GM19025 (cell line): ENCODE data around the gene PIP5K1A.
"Not testable (repeated sequence)": the region's sequence is repeated elsewhere in the genome, so short reads cannot be mapped to it uniquely, and the experiment has no call there.

Source experiments
- ATAC-seq: cut with Tn5 transposase; IDR thresholded peaks from one replicate; pipeline ENCODE4 v1.9.1; 2021; ENCODE audit warnings: mild to moderate bottlenecking, low read depth, moderate library complexity; ENCODE audit not compliant: unreplicated experiment

Gene PIP5K1A

GRCh38 chr1:151198254-151199127, at the start of gene PIP5K1A:
Gene PIP5K1A, plus strand, starts transcription at chr1:151198552. Its CDS starts 445 bp downstream, at chr1:151198997.
- ATAC-seq, result peak; percentile 82

- peak; percentile 49 for ATAC-seq
These were observed 41.9 kb upstream of the PIP5K1A start, which contains the start of gene TNFAIP8L2 for GRCh38 chr1:151156515-151156819. Gene TNFAIP8L2, plus strand, starts transcription at chr1:151156649. Its CDS starts 2,049 bp downstream, at chr1:151158698.

- no peak for ATAC-seq
These were observed 41.3 kb upstream of the PIP5K1A start for GRCh38 chr1:151157067-151157531.

GRCh38 chr1:151158326-151158725, 40.0 kb upstream of the PIP5K1A start:
- no peak for ATAC-seq

GRCh38 chr1:151158751-151159251, 39.6 kb upstream of the PIP5K1A start:
- ATAC-seq, result no peak

- ATAC-seq, result no peak
These were observed 39.0 kb upstream of the PIP5K1A start for GRCh38 chr1:151159373-151159772.

- ATAC-seq, result no peak
These were observed 33.5 kb upstream of the PIP5K1A start for GRCh38 chr1:151164732-151165280.

- ATAC-seq, result no peak
These were observed 33.0 kb upstream of the PIP5K1A start for GRCh38 chr1:151165281-151165737.

GRCh38 chr1:151165738-151166504, 32.4 kb upstream of the PIP5K1A start, which contains the start of the genes LYSMD1 and SCNM1:
Gene LYSMD1, minus strand, starts transcription at chr1:151165902. Its CDS starts 644 bp downstream, at chr1:151165258.
Gene SCNM1, plus strand, starts transcription at chr1:151166144. Its CDS starts 9 bp downstream, at chr1:151166153.
- peak; percentile 88 for ATAC-seq

GRCh38 chr1:151166505-151166956, 31.8 kb upstream of the PIP5K1A start:
- ATAC-seq, result no peak

- no peak for ATAC-seq
These were observed 31.2 kb upstream of the PIP5K1A start for GRCh38 chr1:151167116-151167515.

GRCh38 chr1:151171190-151171589, 27.2 kb upstream of the PIP5K1A start:
- ATAC-seq, result no peak

- no peak for ATAC-seq
These were observed 23.2 kb upstream of the PIP5K1A start for GRCh38 chr1:151175041-151175741.

- no peak for ATAC-seq
These were observed 22.5 kb upstream of the PIP5K1A start, which contains the start of gene TMOD4 for GRCh38 chr1:151175863-151176262. Gene TMOD4, minus strand, starts transcription at chr1:151175981. Its CDS starts 1,106 bp downstream, at chr1:151174875.

- ATAC-seq, result no peak
These were observed 21.8 kb upstream of the PIP5K1A start for GRCh38 chr1:151176514-151177045.

- no peak for ATAC-seq
These were observed 14.1 kb upstream of the PIP5K1A start for GRCh38 chr1:151184211-151184610.

GRCh38 chr1:151187205-151187604, 11.1 kb upstream of the PIP5K1A start:
- no peak for ATAC-seq

- ATAC-seq, result not testable (repeated sequence)
These were observed 9.7 kb upstream of the PIP5K1A start for GRCh38 chr1:151188667-151189066.

GRCh38 chr1:151189637-151190445, 8.5 kb upstream of the PIP5K1A start, which contains the start of gene VPS72:
Gene VPS72, minus strand, starts transcription at chr1:151190197. Its CDS starts 76 bp downstream, at chr1:151190121.
- peak; percentile 86 for ATAC-seq
